ENCODE measurements around the gene PCSK5. TPM values are rescaled to one million over a fixed set of nuclear protein-coding genes. Genes with fewer than 3 reads are reported as not detected.

PCSK5 gene
- total RNA-seq, 1 donor = 3.0 TPM

GRCh38 chr9:76219560-76220151 is 329.2 kb downstream of the PCSK5 start:
- DNase-seq (ENCODE audit: low read depth in 2 of 3, low spot score in 2 of 3) = no peak

- DNase-seq (ENCODE audit: low read depth in 2 of 3, low spot score in 2 of 3) = no peak
Measured at GRCh38 chr9:76221423-76221822, 330.9 kb downstream of the PCSK5 start.

GRCh38 chr9:76223749-76224340 is 333.4 kb downstream of the PCSK5 start:
- no peak for DNase-seq (ENCODE audit: low read depth in 2 of 3, low spot score in 2 of 3)

GRCh38 chr9:76227156-76227555 is 336.7 kb downstream of the PCSK5 start:
- no peak for DNase-seq (ENCODE audit: low read depth in 2 of 3, low spot score in 2 of 3)

GRCh38 chr9:76231001-76231400 is 340.5 kb downstream of the PCSK5 start:
- no peak for DNase-seq (ENCODE audit: low read depth in 2 of 3, low spot score in 2 of 3)

- no peak for DNase-seq (ENCODE audit: low read depth in 2 of 3, low spot score in 2 of 3)
Measured at GRCh38 chr9:76232861-76233489, 342.5 kb downstream of the PCSK5 start.

- DNase-seq (ENCODE audit: low read depth in 2 of 3, low spot score in 2 of 3) = no peak
Measured at GRCh38 chr9:76240578-76240977, 350.1 kb downstream of the PCSK5 start.

- no peak for DNase-seq (ENCODE audit: low read depth in 2 of 3, low spot score in 2 of 3)
Measured at GRCh38 chr9:76245518-76245917, 355.0 kb downstream of the PCSK5 start.

- no peak for DNase-seq (ENCODE audit: low read depth in 2 of 3, low spot score in 2 of 3)
Measured at GRCh38 chr9:76246680-76247079, 356.2 kb downstream of the PCSK5 start.

- DNase-seq (ENCODE audit: low read depth in 2 of 3, low spot score in 2 of 3) = no peak
Measured at GRCh38 chr9:76247426-76247825, 357.0 kb downstream of the PCSK5 start.

GRCh38 chr9:76249309-76249708 is 358.8 kb downstream of the PCSK5 start:
- DNase-seq (ENCODE audit: low read depth in 2 of 3, low spot score in 2 of 3) = no peak

- no peak for DNase-seq (ENCODE audit: low read depth in 2 of 3, low spot score in 2 of 3)
Measured at GRCh38 chr9:76255781-76256455, 365.4 kb downstream of the PCSK5 start.

- DNase-seq (ENCODE audit: low read depth in 2 of 3, low spot score in 2 of 3) = no peak
Measured at GRCh38 chr9:76257311-76257710, 366.8 kb downstream of the PCSK5 start.

GRCh38 chr9:76266649-76267283 is 376.3 kb downstream of the PCSK5 start:
- DNase-seq (ENCODE audit: low read depth in 2 of 3, low spot score in 2 of 3) = no peak

GRCh38 chr9:76267284-76267652 is 376.8 kb downstream of the PCSK5 start:
- no peak for DNase-seq (ENCODE audit: low read depth in 2 of 3, low spot score in 2 of 3)

GRCh38 chr9:76269789-76270188 is 379.3 kb downstream of the PCSK5 start:
- peak in 1 of 3 donors; percentile 61 for DNase-seq (ENCODE audit: low read depth in 2 of 3, low spot score in 2 of 3)

GRCh38 chr9:76271755-76272154 is 381.3 kb downstream of the PCSK5 start:
- DNase-seq (ENCODE audit: low read depth in 2 of 3, low spot score in 2 of 3) = no peak

- DNase-seq (ENCODE audit: low read depth in 2 of 3, low spot score in 2 of 3) = no peak
Measured at GRCh38 chr9:76289042-76289441, 398.6 kb downstream of the PCSK5 start.

- DNase-seq (ENCODE audit: low read depth in 2 of 3, low spot score in 2 of 3) = no peak
Measured at GRCh38 chr9:76289703-76290102, 399.2 kb downstream of the PCSK5 start.

GRCh38 chr9:76290555-76290954 is 400.1 kb downstream of the PCSK5 start:
- no peak for DNase-seq (ENCODE audit: low read depth in 2 of 3, low spot score in 2 of 3)

GRCh38 chr9:76292246-76292645 is 401.8 kb downstream of the PCSK5 start:
- DNase-seq (ENCODE audit: low read depth in 2 of 3, low spot score in 2 of 3) = no peak

All from hematopoietic multipotent progenitor cell (in vitro differentiated cells).